ENCODE data around the gene RUNDC1.

DNA sequence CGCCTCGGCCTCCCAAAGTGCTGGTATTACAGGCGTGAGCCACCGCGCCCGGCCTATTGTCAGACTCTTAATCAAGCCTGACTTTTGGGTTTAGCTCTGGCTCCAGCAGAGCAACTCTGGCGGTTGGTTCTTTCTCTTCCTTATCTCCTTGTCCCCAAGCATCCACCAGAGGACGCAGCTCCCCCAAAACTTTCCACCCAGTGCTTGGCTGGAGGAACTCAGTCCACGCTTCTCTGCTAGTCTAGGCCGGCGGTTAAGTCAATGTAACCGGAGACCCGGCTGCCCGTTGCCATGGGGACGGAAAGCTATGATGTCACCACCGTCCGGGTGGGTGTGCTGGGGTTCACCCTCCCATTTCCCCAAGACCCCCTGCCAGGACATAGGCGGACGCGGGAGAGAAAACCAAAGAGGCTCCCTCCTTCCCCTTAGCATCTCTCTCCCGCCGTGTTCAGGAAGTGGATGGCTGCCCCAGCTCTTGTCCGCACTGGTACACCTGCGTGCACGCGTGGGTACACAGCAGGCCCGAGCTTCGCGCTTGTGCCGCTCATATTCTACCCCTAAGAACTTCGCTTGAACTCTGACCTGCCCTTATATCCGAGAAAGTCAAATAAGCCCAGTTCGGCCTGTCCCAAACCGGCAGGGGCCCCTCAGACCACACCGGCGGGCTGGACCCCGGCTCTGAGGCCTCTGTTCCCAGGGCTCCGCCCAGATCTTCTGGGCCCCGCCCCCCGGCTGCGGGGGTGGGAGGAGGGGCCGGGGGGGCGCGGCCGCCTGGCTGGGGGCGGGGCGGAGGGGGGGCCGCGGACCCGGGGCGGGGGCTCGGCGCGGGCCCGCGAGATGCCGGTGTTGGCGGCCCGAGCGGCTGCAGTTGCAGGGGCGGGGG lies 44.3 kb downstream of the RUNDC1 start, which contains the start of gene RND2:
- TF ChIP-seq, protein P1, sequence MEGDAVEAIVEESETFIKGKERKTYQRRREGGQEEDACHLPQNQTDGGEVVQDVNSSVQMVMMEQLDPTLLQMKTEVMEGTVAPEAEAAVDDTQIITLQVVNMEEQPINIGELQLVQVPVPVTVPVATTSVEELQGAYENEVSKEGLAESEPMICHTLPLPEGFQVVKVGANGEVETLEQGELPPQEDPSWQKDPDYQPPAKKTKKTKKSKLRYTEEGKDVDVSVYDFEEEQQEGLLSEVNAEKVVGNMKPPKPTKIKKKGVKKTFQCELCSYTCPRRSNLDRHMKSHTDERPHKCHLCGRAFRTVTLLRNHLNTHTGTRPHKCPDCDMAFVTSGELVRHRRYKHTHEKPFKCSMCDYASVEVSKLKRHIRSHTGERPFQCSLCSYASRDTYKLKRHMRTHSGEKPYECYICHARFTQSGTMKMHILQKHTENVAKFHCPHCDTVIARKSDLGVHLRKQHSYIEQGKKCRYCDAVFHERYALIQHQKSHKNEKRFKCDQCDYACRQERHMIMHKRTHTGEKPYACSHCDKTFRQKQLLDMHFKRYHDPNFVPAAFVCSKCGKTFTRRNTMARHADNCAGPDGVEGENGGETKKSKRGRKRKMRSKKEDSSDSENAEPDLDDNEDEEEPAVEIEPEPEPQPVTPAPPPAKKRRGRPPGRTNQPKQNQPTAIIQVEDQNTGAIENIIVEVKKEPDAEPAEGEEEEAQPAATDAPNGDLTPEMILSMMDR (IDR thresholded peaks at IDR 0.05), result peak; percentile 75 to 88 (median 78)
- TF ChIP-seq POLR2A (IDR thresholded peaks at IDR 0.05), result peak; percentile 19

Measured in right lobe of liver (tissue), 4 donors.